OCI-LY3 (cell line): ENCODE results near the gene URB1.

Experiments
- EZH2phosphoT487 ChIP-seq: fragments of 200-600 bp; shearing (Covaris generic); IDR thresholded peaks from 2 replicates; pipeline ENCODE4 v1.6.1; 2018; ENCODE audit warnings: antibody characterized with exemption, mixed run types, low read depth
- TF ChIP-seq, protein P1 (sequence below): fragments of 200-600, 300-600 bp; sonication (generic); IDR thresholded peaks from 2 replicates; pipeline ENCODE4 v1.5.1; 2014; ENCODE audit warnings: antibody characterized with exemption, low read length, low read depth

DNA sequence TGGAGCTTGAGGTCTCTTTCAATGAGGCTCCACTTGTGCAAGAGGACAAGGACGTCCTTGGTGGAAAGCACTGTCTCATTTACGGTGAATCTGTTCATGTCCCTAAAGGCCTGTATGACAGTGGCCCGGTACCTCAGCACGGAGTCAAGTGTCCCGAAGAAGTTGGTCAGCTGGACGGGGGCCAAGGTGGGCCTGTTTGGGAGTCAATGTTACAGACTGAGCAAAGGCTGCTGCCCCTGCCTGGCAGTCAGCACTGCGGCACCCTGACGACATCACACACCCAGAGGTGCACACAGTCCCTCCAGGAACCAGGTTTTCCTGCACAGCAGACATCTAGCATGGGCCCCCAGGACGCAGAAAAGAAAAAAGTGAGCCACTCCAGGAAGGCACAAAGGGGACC lies 75.1 kb downstream of the URB1 start:
- TF ChIP-seq, protein P1, sequence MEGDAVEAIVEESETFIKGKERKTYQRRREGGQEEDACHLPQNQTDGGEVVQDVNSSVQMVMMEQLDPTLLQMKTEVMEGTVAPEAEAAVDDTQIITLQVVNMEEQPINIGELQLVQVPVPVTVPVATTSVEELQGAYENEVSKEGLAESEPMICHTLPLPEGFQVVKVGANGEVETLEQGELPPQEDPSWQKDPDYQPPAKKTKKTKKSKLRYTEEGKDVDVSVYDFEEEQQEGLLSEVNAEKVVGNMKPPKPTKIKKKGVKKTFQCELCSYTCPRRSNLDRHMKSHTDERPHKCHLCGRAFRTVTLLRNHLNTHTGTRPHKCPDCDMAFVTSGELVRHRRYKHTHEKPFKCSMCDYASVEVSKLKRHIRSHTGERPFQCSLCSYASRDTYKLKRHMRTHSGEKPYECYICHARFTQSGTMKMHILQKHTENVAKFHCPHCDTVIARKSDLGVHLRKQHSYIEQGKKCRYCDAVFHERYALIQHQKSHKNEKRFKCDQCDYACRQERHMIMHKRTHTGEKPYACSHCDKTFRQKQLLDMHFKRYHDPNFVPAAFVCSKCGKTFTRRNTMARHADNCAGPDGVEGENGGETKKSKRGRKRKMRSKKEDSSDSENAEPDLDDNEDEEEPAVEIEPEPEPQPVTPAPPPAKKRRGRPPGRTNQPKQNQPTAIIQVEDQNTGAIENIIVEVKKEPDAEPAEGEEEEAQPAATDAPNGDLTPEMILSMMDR = no peak
- TF ChIP-seq EZH2phosphoT487 = no peak
